ENCODE measurements around the gene CA5A.

CA5A gene

GRCh38 chr16:87847785-87848675 lies 88.3 kb downstream of the CA5A start:
- DNase-seq: no peak

GRCh38 chr16:87847467-87847784 lies 88.9 kb downstream of the CA5A start:
- DNase-seq: no peak

GRCh38 chr16:87846705-87847466 lies 89.4 kb downstream of the CA5A start:
- DNase-seq: no peak

GRCh38 chr16:87845807-87846619 lies 90.3 kb downstream of the CA5A start:
- DNase-seq: no peak

- no peak for DNase-seq
These were observed 91.1 kb downstream of the CA5A start for GRCh38 chr16:87845213-87845612.

- no peak for DNase-seq
These were observed 91.5 kb downstream of the CA5A start for GRCh38 chr16:87844809-87845208.

- DNase-seq: no peak
These were observed 92.1 kb downstream of the CA5A start for GRCh38 chr16:87844120-87844733.

GRCh38 chr16:87843678-87844105 lies 92.6 kb downstream of the CA5A start:
- no peak for DNase-seq

GRCh38 chr16:87842209-87842869 lies 94.0 kb downstream of the CA5A start:
- no peak for DNase-seq

GRCh38 chr16:87841340-87842208 lies 94.8 kb downstream of the CA5A start:
- no peak for DNase-seq

- DNase-seq: no peak
These were observed 95.9 kb downstream of the CA5A start for GRCh38 chr16:87840271-87840978.

- DNase-seq: no peak
These were observed 96.6 kb downstream of the CA5A start for GRCh38 chr16:87839542-87840270.

- no peak for DNase-seq
These were observed 97.4 kb downstream of the CA5A start for GRCh38 chr16:87838643-87839541.

All from activated CD4-positive, alpha-beta T cell treated with anti-CD3 and anti-CD28 coated beads, Interleukin-2, Interleukin-6, amounts not matched to agents 100 ng/mL and 50 ng/mL, durations not matched to agents 16 hours and 8 hours (primary cell).